Measurements from ENCODE around the gene CPEB2. TPM values are rescaled to one million over a fixed set of nuclear protein-coding genes. Genes with fewer than 3 reads are reported as not detected.

The CPEB2 gene
- total and polyA plus RNA-seq, 2 of the 8 experiments (the other 6 are each of a cell fraction or from before 2014, with no cell fraction given) = 0.39 to 1.9 TPM

DNA sequence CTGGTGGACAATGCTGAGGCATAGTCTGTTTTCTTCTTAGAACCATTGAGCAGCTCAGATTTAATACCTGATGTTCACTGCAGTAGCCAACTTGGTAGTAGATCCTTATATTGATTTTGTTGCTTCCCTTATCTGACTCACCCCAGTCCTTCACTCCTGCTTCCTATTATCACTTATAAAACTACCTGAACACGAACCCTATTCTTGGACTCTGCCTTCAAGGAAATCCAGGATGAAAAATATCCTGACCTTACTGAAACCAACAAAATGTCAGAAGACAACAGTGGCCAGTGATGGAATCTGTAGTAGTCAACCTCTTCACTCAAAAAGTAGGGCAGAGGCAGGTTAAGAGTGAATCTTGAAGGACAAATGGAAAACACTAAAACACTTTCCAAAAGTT, 98.1 kb downstream of the CPEB2 start:
- H2BK120ac ChIP-seq (replicated peaks; ENCODE audit: low read depth, low read length) = no peak overlapping the region
- no peak overlapping the region for H4K5ac ChIP-seq (ENCODE audit: insufficient read length, low read depth, low read length)
- no peak overlapping the region for H3K18ac ChIP-seq (ENCODE audit: extremely low read depth, low read length)
- H2BK5ac ChIP-seq (ENCODE audit: low read depth, low read length) = no peak overlapping the region
- no peak overlapping the region for H4K8ac ChIP-seq (ENCODE audit: extremely low read depth, insufficient read depth, low read length)
- no peak overlapping the region for H3K4me2 ChIP-seq (ENCODE audit: insufficient read depth in 1 of 2, low read depth in 2 of 2, low read length in 2 of 2)
- H3K23me2 ChIP-seq (ENCODE audit: low read depth, low read length) = no peaks in the 10 kb centered on the region
- H3K79me2 ChIP-seq (ENCODE audit: control insufficient read depth in 1 of 2, insufficient read depth in 2 of 2, low read length in 2 of 2) = no peaks in the 10 kb centered on the region
- H3K4ac ChIP-seq (replicated peaks; ENCODE audit: insufficient read length, low read depth, low read length) = no peak overlapping the region
- no peaks in the 10 kb centered on the region for H3K9me3 ChIP-seq (ENCODE audit: insufficient read depth in 2 of 2, low read depth in 1 of 2, low read length in 1 of 2)
- no peak overlapping the region for H2BK12ac ChIP-seq (ENCODE audit: low read depth, low read length)
- H2AFZ ChIP-seq (ENCODE audit: low read length) = no peak overlapping the region
- DNase-seq (ENCODE audit: low read depth in 1 of 2, low spot score in 2 of 2) = no peak
- H2AK5ac ChIP-seq (ENCODE audit: low read depth, low read length) = no peak overlapping the region
- no peaks in the 10 kb centered on the region for H3K4me1 ChIP-seq (replicated peaks in 1 of 4; ENCODE audit: control insufficient read depth in 3 of 4, insufficient read depth in 4 of 4, low read length in 3 of 4)
- H3K23ac ChIP-seq (ENCODE audit: insufficient read length) = no peak overlapping the region
- no peak overlapping the region for H3K14ac ChIP-seq (ENCODE audit: insufficient read length)
- H4K20me1 ChIP-seq (replicated peaks in 1 of 2; ENCODE audit: control insufficient read depth in 1 of 2, insufficient read depth in 2 of 2, low read length in 2 of 2) = no peaks in the 10 kb centered on the region
- no peak overlapping the region for H2BK15ac ChIP-seq (ENCODE audit: low read length)
- TF ChIP-seq KDM4A (IDR thresholded peaks at IDR 0.05; ENCODE audit: low read depth, low read length, severe bottlenecking) (no peak), EGR1 (IDR thresholded peaks at IDR 0.05; ENCODE audit: borderline replicate concordance, low read depth, low read length) (no peak), SUZ12 (IDR thresholded peaks at IDR 0.05; ENCODE audit: low read length) (no peak), SIX5 (IDR thresholded peaks at IDR 0.05; ENCODE audit: low read depth, low read length) (no peak), SP2 (IDR thresholded peaks at IDR 0.05; ENCODE audit: low read length) (no peak), SRF (IDR thresholded peaks at IDR 0.05; ENCODE audit: low read depth, low read length) (no peak), BRCA1 (IDR thresholded peaks at IDR 0.05; ENCODE audit: low read depth, low read length) (no peak), KDM1A (IDR thresholded peaks at IDR 0.05; ENCODE audit: borderline replicate concordance, low read length) (no peak), MAFK (IDR thresholded peaks at IDR 0.05; ENCODE audit: low read depth, low read length) (no peak), GABPA (IDR thresholded peaks at IDR 0.05; ENCODE audit: borderline replicate concordance, insufficient read depth, low read length) (no peak), RBBP5 (IDR thresholded peaks at IDR 0.05; ENCODE audit: borderline replicate concordance, low read depth, low read length) (no peak), POLR2AphosphoS5 (IDR thresholded peaks at IDR 0.05; ENCODE audit: low read depth, low read length) (no peak)
- TF ChIP-seq, protein P1, sequence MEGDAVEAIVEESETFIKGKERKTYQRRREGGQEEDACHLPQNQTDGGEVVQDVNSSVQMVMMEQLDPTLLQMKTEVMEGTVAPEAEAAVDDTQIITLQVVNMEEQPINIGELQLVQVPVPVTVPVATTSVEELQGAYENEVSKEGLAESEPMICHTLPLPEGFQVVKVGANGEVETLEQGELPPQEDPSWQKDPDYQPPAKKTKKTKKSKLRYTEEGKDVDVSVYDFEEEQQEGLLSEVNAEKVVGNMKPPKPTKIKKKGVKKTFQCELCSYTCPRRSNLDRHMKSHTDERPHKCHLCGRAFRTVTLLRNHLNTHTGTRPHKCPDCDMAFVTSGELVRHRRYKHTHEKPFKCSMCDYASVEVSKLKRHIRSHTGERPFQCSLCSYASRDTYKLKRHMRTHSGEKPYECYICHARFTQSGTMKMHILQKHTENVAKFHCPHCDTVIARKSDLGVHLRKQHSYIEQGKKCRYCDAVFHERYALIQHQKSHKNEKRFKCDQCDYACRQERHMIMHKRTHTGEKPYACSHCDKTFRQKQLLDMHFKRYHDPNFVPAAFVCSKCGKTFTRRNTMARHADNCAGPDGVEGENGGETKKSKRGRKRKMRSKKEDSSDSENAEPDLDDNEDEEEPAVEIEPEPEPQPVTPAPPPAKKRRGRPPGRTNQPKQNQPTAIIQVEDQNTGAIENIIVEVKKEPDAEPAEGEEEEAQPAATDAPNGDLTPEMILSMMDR (IDR thresholded peaks at IDR 0.05; ENCODE audit: control extremely low read depth in 1 of 3, insufficient read depth in 1 of 3, low read depth in 1 of 3, low read length in 3 of 3) = no peak
- no peak overlapping the region for H3K9ac ChIP-seq (replicated peaks in 1 of 4; ENCODE audit: extremely low read depth in 1 of 4, low read depth in 3 of 4, low read length in 3 of 4)
- POLR2A ChIA-PET (ENCODE audit: partially characterized antibody) = no interaction called here
- FAIRE-seq = no peak
- H3K4me3 ChIP-seq (ENCODE audit: extremely low read depth in 1 of 4, insufficient read depth in 2 of 4, low read depth in 3 of 4, low read length in 4 of 4) = no peak overlapping the region
- 90% methylated on average over 1 of the region's 1 CpG; no CpG with 5 or more reads in 1 of the 2 experiments for WGBS, 2 experiments (ENCODE audit: extremely low coverage in 1 of 2, insufficient coverage in 1 of 2, insufficient read length in 1 of 2, insufficient replicate concordance in 2 of 2, low coverage in 1 of 2, low lambda C conversion rate in 2 of 2, missing lambda C conversion rate in 1 of 2)
- CTCF ChIA-PET (ENCODE audit: partially characterized antibody) = no interaction called here
- no peak overlapping the region for H3K56ac ChIP-seq (replicated peaks; ENCODE audit: insufficient read length, low read depth, low read length)
- no peaks in the 10 kb centered on the region for H3K79me1 ChIP-seq (ENCODE audit: low read depth, low read length)
- H2BK20ac ChIP-seq (ENCODE audit: low read length) = no peak overlapping the region
- no peak overlapping the region for H3K27ac ChIP-seq (ENCODE audit: low read depth, low read length)
- H3K36me3 ChIP-seq (ENCODE audit: control insufficient read depth in 2 of 4, insufficient read depth in 4 of 4, low read length in 3 of 4) = no peaks in the 10 kb centered on the region
- no peak overlapping the region for H4K91ac ChIP-seq (replicated peaks; ENCODE audit: insufficient read length, low read length)
- no peaks in the 10 kb centered on the region for H3K27me3 ChIP-seq (replicated peaks in 1 of 4; ENCODE audit: control insufficient read depth in 3 of 4, extremely low read depth in 1 of 4, insufficient read depth in 3 of 4, low read length in 3 of 4)

All from H1 (cell line).